Hematopoietic multipotent progenitor cell (in vitro differentiated cells): ENCODE results near the gene KIAA1217. TPM values are rescaled to one million over a fixed set of nuclear protein-coding genes. Genes with fewer than 3 reads are reported as not detected.
A peak's percentile ranks its signal among the peaks of the same experiment; 100 is the strongest.
"Not testable (repeated sequence)": the region's sequence is repeated elsewhere in the genome, so short reads cannot be mapped to it uniquely, and the experiment has no call there.

Experiments
- DNase-seq, 3 donors: peaks; one replicate each; pipeline ENCODE4 v3.0.0-alpha.2; 2011 to 2015; ENCODE audit warnings: low read depth in 2 of 3, low spot score in 2 of 3
- total RNA-seq: library from RNA; depleted of rRNA; stranded (reverse); fragments of >200 nt; gene quantifications from one replicate; pipeline ENCODE4 v1.2.3, GENCODE V29; 2012

KIAA1217 gene
- total RNA-seq, 1 donor: not detected

- no peak for DNase-seq
These were observed 124.8 kb downstream of the KIAA1217 start for GRCh38 chr10:24333736-24334135.

- no peak for DNase-seq
These were observed 125.5 kb downstream of the KIAA1217 start for GRCh38 chr10:24334279-24334939.

GRCh38 chr10:24337723-24338122, 128.8 kb downstream of the KIAA1217 start:
- DNase-seq: not testable (repeated sequence)

- no peak for DNase-seq
These were observed 130.4 kb downstream of the KIAA1217 start for GRCh38 chr10:24339387-24339786.

- DNase-seq: no peak
These were observed 131.5 kb downstream of the KIAA1217 start for GRCh38 chr10:24340446-24340845.

GRCh38 chr10:24340883-24341282, 131.9 kb downstream of the KIAA1217 start:
- DNase-seq: no peak

- DNase-seq: no peak
These were observed 132.4 kb downstream of the KIAA1217 start for GRCh38 chr10:24341371-24341770.

- DNase-seq: no peak
These were observed 133.0 kb downstream of the KIAA1217 start for GRCh38 chr10:24341897-24342296.

- no peak for DNase-seq
These were observed 134.7 kb downstream of the KIAA1217 start for GRCh38 chr10:24343686-24344085.

GRCh38 chr10:24344279-24344678, 135.3 kb downstream of the KIAA1217 start:
- DNase-seq: peak in 1 of 3 donors; percentile 15

GRCh38 chr10:24344695-24345463, 135.9 kb downstream of the KIAA1217 start:
- no peak for DNase-seq

- no peak for DNase-seq
These were observed 138.1 kb downstream of the KIAA1217 start for GRCh38 chr10:24346877-24347519.

GRCh38 chr10:24349379-24350001, 140.6 kb downstream of the KIAA1217 start:
- no peak for DNase-seq

- DNase-seq: no peak
These were observed 141.4 kb downstream of the KIAA1217 start for GRCh38 chr10:24350070-24350921.

GRCh38 chr10:24350922-24351225, 141.9 kb downstream of the KIAA1217 start:
- DNase-seq: not testable (repeated sequence)

GRCh38 chr10:24351961-24352360, 143.0 kb downstream of the KIAA1217 start:
- no peak for DNase-seq

GRCh38 chr10:24352399-24352798, 143.5 kb downstream of the KIAA1217 start:
- no peak for DNase-seq

- no peak for DNase-seq
These were observed 144.4 kb downstream of the KIAA1217 start for GRCh38 chr10:24353319-24353718.

GRCh38 chr10:24355056-24355688, 146.2 kb downstream of the KIAA1217 start:
- DNase-seq: no peak
